Measurements from ENCODE around the gene CPA1.

The CPA1 gene

GRCh38 chr7:130397051-130397757 lies 16.9 kb downstream of the CPA1 start:
- DNase-seq: no peak

GRCh38 chr7:130397758-130398073 lies 17.4 kb downstream of the CPA1 start:
- no peak for DNase-seq

GRCh38 chr7:130398526-130399090 lies 18.3 kb downstream of the CPA1 start:
- no peak for DNase-seq

- DNase-seq: no peak
Measured at GRCh38 chr7:130400120-130400572, 19.9 kb downstream of the CPA1 start.

- DNase-seq: no peak
Measured at GRCh38 chr7:130401101-130401500, 20.8 kb downstream of the CPA1 start.

- no peak for DNase-seq
Measured at GRCh38 chr7:130401578-130401977, 21.3 kb downstream of the CPA1 start.

GRCh38 chr7:130405003-130405402 lies 24.7 kb downstream of the CPA1 start:
- no peak for DNase-seq

- DNase-seq: no peak
Measured at GRCh38 chr7:130409067-130409711, 28.9 kb downstream of the CPA1 start.

- DNase-seq: no peak
Measured at GRCh38 chr7:130409712-130410072, 29.4 kb downstream of the CPA1 start.

- no peak for DNase-seq
Measured at GRCh38 chr7:130410868-130411541, 30.7 kb downstream of the CPA1 start.

GRCh38 chr7:130413201-130413600 lies 32.9 kb downstream of the CPA1 start:
- DNase-seq: no peak

GRCh38 chr7:130415006-130415405 lies 34.7 kb downstream of the CPA1 start:
- no peak for DNase-seq

GRCh38 chr7:130417213-130417612 lies 36.9 kb downstream of the CPA1 start:
- peak; percentile 21 for DNase-seq

- DNase-seq: no peak
Measured at GRCh38 chr7:130418306-130418705, 38.0 kb downstream of the CPA1 start.

- DNase-seq: no peak
Measured at GRCh38 chr7:130419658-130420057, 39.4 kb downstream of the CPA1 start.

GRCh38 chr7:130420943-130421578 lies 40.8 kb downstream of the CPA1 start:
- no peak for DNase-seq

GRCh38 chr7:130421684-130422083 lies 41.4 kb downstream of the CPA1 start:
- DNase-seq: no peak

GRCh38 chr7:130423501-130424037 lies 43.3 kb downstream of the CPA1 start:
- DNase-seq: no peak

GRCh38 chr7:130425796-130426195 lies 45.5 kb downstream of the CPA1 start:
- DNase-seq: no peak

GRCh38 chr7:130426564-130426963 lies 46.3 kb downstream of the CPA1 start:
- DNase-seq: peak; percentile 29

GRCh38 chr7:130429019-130429418 lies 48.7 kb downstream of the CPA1 start:
- no peak for DNase-seq

- no peak for DNase-seq
Measured at GRCh38 chr7:130430115-130430514, 49.8 kb downstream of the CPA1 start.

All from GDM1 (cell line).